Esophagus muscularis mucosa (tissue), 4 donors: ENCODE measurements around the gene HAPSTR1. TPM values are rescaled to one million over a fixed set of nuclear protein-coding genes. Genes with fewer than 3 reads are reported as not detected.

ENCODE experiments used
- DNase-seq: peaks from one replicate; pipeline ENCODE4 v3.0.0-alpha.2; 2017; ENCODE audit errors: extremely low spot score
- H3K27ac ChIP-seq, 4 donors: fragments of 200-600 bp; sonication (generic); replicated peaks in 1 of 4; 1 replicate in 3 of 4; 2 replicates in 1 of 4; pipeline ENCODE4 v1.5.1; 2016 to 2019; ENCODE audit warnings: mild to moderate bottlenecking in 1 of 4
- H3K27me3 ChIP-seq, 4 donors: fragments of 200-600 bp; sonication (generic); one replicate each; pipeline versions ENCODE4 v1.5.1 to v1.6.0; 2016 to 2019
- H3K36me3 ChIP-seq, 4 donors: fragments of 200-600 bp; sonication (generic); one replicate each; pipeline ENCODE4 v1.5.1; 2016 to 2019
- H3K4me1 ChIP-seq, 4 donors: fragments of 200-600 bp; sonication (generic); one replicate each; pipeline ENCODE4 v1.5.1; 2016 to 2019
- H3K4me3 ChIP-seq, 4 donors: fragments of 200-600 bp; sonication (generic); 1 replicate in 2 of 4; 2 replicates in 2 of 4; pipeline ENCODE4 v1.5.1; 2016 to 2019; ENCODE audit warnings: mild to moderate bottlenecking in 4 of 4, moderate library complexity in 1 of 4
- H3K9me3 ChIP-seq, 4 donors: fragments of 200-600 bp; sonication (generic); 1 replicate in 3 of 4; 2 replicates in 1 of 4; pipeline ENCODE4 v1.5.1; 2016 to 2019
- EP300 ChIP-seq: sonication (generic); formaldehyde crosslinking; IDR thresholded peaks from one replicate; pipeline ENCODE4 v1.6.1; 2017; ENCODE audit warnings: antibody characterized with exemption
- POLR2A ChIP-seq: fragments of 450-650 bp; IDR thresholded peaks from one replicate; pipeline ENCODE4 v1.6.1; 2017; ENCODE audit warnings: antibody characterized with exemption, moderate library complexity, mild to moderate bottlenecking, low read depth
- POLR2AphosphoS5 ChIP-seq, 2 donors: sonication (generic); formaldehyde crosslinking; IDR thresholded peaks; one replicate each; pipeline ENCODE4 v1.6.1; 2017; ENCODE audit warnings: antibody characterized with exemption in 2 of 2
- WGBS: methylation state at CpG from one replicate; pipeline ENCODE4 v1.1.5; 2018; 5-methylcytosine and 5-hydroxymethylcytosine counted together
- intact Hi-C: fragments of 100-400 bp; cut with DNase I; formaldehyde crosslinking; loops from one replicate; pipeline ENCODE4 v1.15.1; 2023
- total RNA-seq, 4 donors: library from RNA; depleted of rRNA; stranded (reverse); fragments of >200 nt; gene quantifications; one replicate each; pipeline versions ENCODE4 v1.1.0 to v1.2.1, GENCODE V29; 2016
- TF ChIP-seq, protein P1 (sequence below), 3 experiments: fragments of 200-600 bp in 2 of 3; fragments of 450-650 bp in 1 of 3; sonication (generic) in 2 of 3; IDR thresholded peaks; one replicate each; pipeline ENCODE4 v1.5.1; 2017 to 2019; ENCODE audit warnings: antibody characterized with exemption in 3 of 3, mild to moderate bottlenecking in 2 of 3, moderate library complexity in 1 of 3

HAPSTR1 gene
- total RNA-seq, 4 donors from 2014 or later = 51.7 to 65.2 (median 57.1) TPM

DNA sequence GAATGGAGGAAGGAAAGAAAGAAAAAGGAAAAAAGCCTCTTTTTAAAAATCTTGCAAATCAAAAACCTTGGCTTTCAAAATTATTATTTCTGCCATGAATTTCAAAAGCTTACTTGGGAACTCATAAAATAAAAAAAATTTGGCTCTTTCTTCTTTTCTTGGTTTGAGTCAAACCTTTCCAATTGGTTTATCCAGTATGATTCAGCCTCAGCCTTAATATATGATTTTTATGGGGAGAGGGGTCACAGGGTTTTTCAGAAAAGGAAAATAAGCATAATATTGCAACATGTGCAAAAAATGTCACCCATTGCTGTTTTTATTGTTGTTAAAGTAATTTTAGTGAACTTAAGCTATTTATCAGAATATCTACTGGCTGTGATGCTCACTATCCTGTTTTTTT is 31.2 kb upstream of the HAPSTR1 start:
- H3K4me1 ChIP-seq = peaks cover 14 to 17% (median 15%) of the 10 kb centered on the region in 4 donors
- no peaks in the 10 kb centered on the region for H3K9me3 ChIP-seq
- H3K36me3 ChIP-seq = no peaks in the 10 kb centered on the region
- no peak overlapping the region for H3K27ac ChIP-seq
- TF ChIP-seq EP300 (no peak), POLR2A (no peak), POLR2AphosphoS5 (IDR thresholded peaks at IDR 0.05) (no peak)
- TF ChIP-seq, protein P1, sequence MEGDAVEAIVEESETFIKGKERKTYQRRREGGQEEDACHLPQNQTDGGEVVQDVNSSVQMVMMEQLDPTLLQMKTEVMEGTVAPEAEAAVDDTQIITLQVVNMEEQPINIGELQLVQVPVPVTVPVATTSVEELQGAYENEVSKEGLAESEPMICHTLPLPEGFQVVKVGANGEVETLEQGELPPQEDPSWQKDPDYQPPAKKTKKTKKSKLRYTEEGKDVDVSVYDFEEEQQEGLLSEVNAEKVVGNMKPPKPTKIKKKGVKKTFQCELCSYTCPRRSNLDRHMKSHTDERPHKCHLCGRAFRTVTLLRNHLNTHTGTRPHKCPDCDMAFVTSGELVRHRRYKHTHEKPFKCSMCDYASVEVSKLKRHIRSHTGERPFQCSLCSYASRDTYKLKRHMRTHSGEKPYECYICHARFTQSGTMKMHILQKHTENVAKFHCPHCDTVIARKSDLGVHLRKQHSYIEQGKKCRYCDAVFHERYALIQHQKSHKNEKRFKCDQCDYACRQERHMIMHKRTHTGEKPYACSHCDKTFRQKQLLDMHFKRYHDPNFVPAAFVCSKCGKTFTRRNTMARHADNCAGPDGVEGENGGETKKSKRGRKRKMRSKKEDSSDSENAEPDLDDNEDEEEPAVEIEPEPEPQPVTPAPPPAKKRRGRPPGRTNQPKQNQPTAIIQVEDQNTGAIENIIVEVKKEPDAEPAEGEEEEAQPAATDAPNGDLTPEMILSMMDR (IDR thresholded peaks at IDR 0.05) = no peak
- intact Hi-C loops = no loop called here
- no peak overlapping the region for H3K4me3 ChIP-seq
- no peaks in the 10 kb centered on the region for H3K27me3 ChIP-seq
- no peak for DNase-seq

DNA sequence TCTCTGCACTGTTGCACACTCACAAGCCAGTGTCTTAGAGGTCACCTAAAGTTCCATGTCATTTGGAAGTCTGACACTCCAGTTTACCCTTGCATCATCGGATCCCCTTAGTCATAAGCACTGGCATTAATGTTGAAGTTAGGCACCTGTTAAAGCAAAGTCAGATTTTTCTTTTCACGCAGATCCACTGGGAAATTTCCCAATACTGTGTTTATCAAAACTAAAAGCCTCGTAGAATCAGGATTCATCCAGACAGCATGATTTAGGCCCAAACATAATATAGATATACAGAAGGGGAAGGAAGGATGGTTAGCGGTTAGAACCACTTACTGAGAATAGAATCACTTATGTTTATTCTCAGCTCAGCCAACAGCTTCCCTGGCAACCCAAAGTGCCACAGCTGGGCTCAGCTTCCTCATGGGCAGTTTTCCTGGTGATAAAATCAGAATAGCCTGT is 30.1 kb upstream of the HAPSTR1 start:
- Histone ChIP-seq H3K4me3 (no peak overlapping the region), H3K9me3 (no peaks in the 10 kb centered on the region), H3K27me3 (no peaks in the 10 kb centered on the region), H3K36me3 (no peaks in the 10 kb centered on the region), H3K27ac (peak overlapping the region in 1 of 4 donors; percentile 13), H3K4me1 (peaks cover 14 to 17% (median 15%) of the 10 kb centered on the region in 4 donors)
- intact Hi-C loops = no loop called here
- no peak for DNase-seq
- 37% methylated on average over 4 of the region's 4 CpGs for WGBS
- peak in 1 of 2 donors; percentile 50 for TF ChIP-seq POLR2AphosphoS5 (IDR thresholded peaks at IDR 0.05)
- no peak for TF ChIP-seq EP300

DNA sequence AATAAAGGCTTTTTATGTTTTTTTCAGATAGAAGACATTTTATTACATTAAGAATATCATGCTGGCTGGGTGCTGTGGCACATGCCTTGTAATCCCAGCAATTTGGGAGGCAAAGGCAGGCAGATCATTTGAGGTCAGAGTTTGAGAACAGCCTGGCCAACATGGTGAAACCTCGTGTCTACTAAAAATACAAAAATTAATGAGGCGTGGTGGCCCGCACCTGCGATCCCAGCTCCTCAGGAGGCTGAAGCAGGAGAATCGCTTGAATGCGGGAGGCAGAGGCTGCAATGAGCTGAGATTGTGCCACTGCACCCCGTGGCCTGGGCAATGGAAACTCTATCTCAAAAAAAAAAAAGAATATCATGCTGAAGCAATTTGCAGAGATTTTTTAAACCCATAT is 29.1 kb upstream of the HAPSTR1 start:
- Histone ChIP-seq H3K9me3 (no peaks in the 10 kb centered on the region), H3K27me3 (no peaks in the 10 kb centered on the region), H3K4me1 (peaks cover 14 to 17% (median 15%) of the 10 kb centered on the region in 4 donors), H3K4me3 (no peak overlapping the region), H3K36me3 (no peaks in the 10 kb centered on the region), H3K27ac (no peak overlapping the region)
- no peak for DNase-seq
- WGBS = 93% methylated on average over 7 of the region's 7 CpGs
- intact Hi-C loops = no loop called here
- TF ChIP-seq EP300 = no peak
- no peak for TF ChIP-seq POLR2A
- no peak for TF ChIP-seq POLR2AphosphoS5 (IDR thresholded peaks at IDR 0.05)
- TF ChIP-seq, protein P1 (IDR thresholded peaks at IDR 0.05) = no peak

DNA sequence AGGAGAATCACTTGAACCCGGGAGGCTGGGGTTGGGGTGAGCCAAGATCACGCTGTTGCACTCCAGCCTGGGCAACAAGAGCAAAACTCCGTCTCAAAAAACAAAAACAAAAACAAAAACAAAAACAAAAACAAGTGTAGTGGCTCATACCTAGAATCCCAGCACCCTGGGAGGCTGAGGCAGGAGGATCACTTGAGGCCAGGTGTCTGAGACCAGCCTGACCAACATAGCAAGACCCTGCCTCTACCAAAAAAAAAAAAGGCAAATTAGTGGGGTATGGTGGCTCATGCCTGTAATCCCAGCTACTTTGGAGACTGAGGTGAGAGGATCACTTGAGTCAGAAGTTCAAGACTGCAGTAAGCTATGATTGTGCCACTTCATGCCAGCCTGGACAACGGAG is 26.4 kb upstream of the HAPSTR1 start:
- Histone ChIP-seq H3K4me1 (peaks cover 14 to 17% (median 15%) of the 10 kb centered on the region in 4 donors), H3K4me3 (no peak overlapping the region), H3K9me3 (no peaks in the 10 kb centered on the region), H3K27me3 (no peaks in the 10 kb centered on the region), H3K36me3 (no peaks in the 10 kb centered on the region), H3K27ac (no peak overlapping the region)
- TF ChIP-seq, protein P1 (IDR thresholded peaks at IDR 0.05) = no peak
- TF ChIP-seq EP300 (no peak), POLR2AphosphoS5 (IDR thresholded peaks at IDR 0.05) (no peak), POLR2A (no peak)
- 89% methylated on average over 4 of the region's 4 CpGs for WGBS
- no peak for DNase-seq
- intact Hi-C loops = no loop called here

DNA sequence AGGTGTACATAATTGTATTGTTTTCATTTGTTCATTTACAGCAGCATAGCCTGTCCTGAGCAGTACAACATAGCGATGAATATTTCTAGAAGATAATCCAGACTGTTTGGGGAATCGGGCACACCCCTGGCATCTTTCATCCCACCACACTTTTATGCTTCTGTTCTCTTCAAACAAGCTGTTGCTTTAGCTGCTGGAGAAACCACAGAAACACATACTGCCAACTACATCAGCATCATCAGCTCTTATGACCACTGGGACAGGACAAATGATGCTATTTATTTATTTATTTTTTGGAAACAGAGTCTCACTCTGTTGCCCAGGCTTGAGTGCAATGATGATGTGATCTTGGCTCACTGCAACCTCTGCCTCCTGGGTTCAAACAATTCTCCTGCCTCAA is 22.6 kb upstream of the HAPSTR1 start:
- H3K4me3 ChIP-seq = no peak overlapping the region
- peaks cover 0 to under 1% (median 0%) of the 10 kb centered on the region in 4 donors for H3K27me3 ChIP-seq
- DNase-seq = no peak
- H3K27ac ChIP-seq = no peak overlapping the region
- TF ChIP-seq, protein P1 (IDR thresholded peaks at IDR 0.05) = no peak
- TF ChIP-seq POLR2A (no peak), EP300 (no peak), POLR2AphosphoS5 (IDR thresholded peaks at IDR 0.05) (no peak)
- intact Hi-C loops = no loop called here
- no peaks in the 10 kb centered on the region for H3K9me3 ChIP-seq
- no peaks in the 10 kb centered on the region for H3K4me1 ChIP-seq
- WGBS = 100% methylated on average over 2 of the region's 2 CpGs
- no peaks in the 10 kb centered on the region for H3K36me3 ChIP-seq
